Vagina (tissue), 2 donors: ENCODE measurements around the gene ATP6V0E2.

ENCODE experiments used
- POLR2A ChIP-seq, 2 donors: fragments of 450-650 bp; IDR thresholded peaks; one replicate each; pipeline ENCODE4 v1.6.1; 2017; ENCODE audit warnings: antibody characterized with exemption in 2 of 2, mild to moderate bottlenecking in 2 of 2, moderate library complexity in 2 of 2
- POLR2AphosphoS5 ChIP-seq, 2 donors: sonication (generic); formaldehyde crosslinking; IDR thresholded peaks; one replicate each; pipeline ENCODE4 v1.9.0; 2017; ENCODE audit warnings: antibody characterized with exemption in 2 of 2, mild to moderate bottlenecking in 2 of 2, low read depth in 1 of 2; ENCODE audit not compliant: insufficient read depth in 1 of 2
- TF ChIP-seq, protein P1 (sequence below), 3 experiments: fragments of 450-650 bp in 2 of 3; fragments of 200-600 bp in 1 of 3; sonication (generic) in 1 of 3; IDR thresholded peaks; one replicate each; pipeline ENCODE4 v1.5.1; 2017 to 2019; ENCODE audit warnings: antibody characterized with exemption in 3 of 3, mild to moderate bottlenecking in 2 of 3, moderate library complexity in 2 of 3

DNA sequence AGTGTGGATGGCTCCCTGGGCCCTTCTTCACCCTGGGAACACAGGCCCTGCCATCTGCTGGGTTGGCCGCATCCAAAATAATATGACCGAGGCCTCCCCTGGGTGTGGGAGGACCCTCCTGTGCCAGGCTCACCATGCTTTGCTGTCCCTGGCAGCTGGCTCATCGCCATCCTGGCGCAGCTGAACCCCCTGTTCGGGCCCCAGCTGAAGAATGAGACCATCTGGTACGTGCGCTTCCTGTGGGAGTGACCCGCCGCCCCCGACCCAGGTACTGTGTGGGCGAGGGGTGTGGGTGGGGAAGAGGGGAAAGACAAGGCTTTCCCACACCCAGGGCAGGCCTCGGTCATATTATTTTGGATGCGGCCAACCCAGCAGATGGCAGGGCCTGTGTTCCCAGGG lies 4.8 kb downstream of the ATP6V0E2 start:
- TF ChIP-seq, protein P1, sequence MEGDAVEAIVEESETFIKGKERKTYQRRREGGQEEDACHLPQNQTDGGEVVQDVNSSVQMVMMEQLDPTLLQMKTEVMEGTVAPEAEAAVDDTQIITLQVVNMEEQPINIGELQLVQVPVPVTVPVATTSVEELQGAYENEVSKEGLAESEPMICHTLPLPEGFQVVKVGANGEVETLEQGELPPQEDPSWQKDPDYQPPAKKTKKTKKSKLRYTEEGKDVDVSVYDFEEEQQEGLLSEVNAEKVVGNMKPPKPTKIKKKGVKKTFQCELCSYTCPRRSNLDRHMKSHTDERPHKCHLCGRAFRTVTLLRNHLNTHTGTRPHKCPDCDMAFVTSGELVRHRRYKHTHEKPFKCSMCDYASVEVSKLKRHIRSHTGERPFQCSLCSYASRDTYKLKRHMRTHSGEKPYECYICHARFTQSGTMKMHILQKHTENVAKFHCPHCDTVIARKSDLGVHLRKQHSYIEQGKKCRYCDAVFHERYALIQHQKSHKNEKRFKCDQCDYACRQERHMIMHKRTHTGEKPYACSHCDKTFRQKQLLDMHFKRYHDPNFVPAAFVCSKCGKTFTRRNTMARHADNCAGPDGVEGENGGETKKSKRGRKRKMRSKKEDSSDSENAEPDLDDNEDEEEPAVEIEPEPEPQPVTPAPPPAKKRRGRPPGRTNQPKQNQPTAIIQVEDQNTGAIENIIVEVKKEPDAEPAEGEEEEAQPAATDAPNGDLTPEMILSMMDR (IDR thresholded peaks at IDR 0.05): no peak
- TF ChIP-seq POLR2A (IDR thresholded peaks at IDR 0.05) (no peak), POLR2AphosphoS5 (IDR thresholded peaks at IDR 0.05; ENCODE audit: insufficient read depth in 1 of 2, low read depth in 1 of 2) (no peak)
